K562 (cell line): ENCODE results near the gene FAM120B.

Experiments
- CTCF ChIP-seq, 3 experiments: IDR thresholded peaks in 2 of 3; conservative IDR thresholded peaks in 1 of 3; 2 replicates each; pipeline ENCODE4 v1.5.1; 2011 to 2012; ENCODE audit warnings: low read length in 3 of 3, mild to moderate bottlenecking in 3 of 3, control low read depth in 2 of 3, improper control_type of control experiment in 1 of 3, inconsistent platforms in 1 of 3, low read depth in 1 of 3, mixed read lengths in 1 of 3, moderate library complexity in 1 of 3; ENCODE audit not compliant: insufficient read depth in 2 of 3
- E4F1 ChIP-seq: fragments of 250-450 bp; sonication (Bioruptor Pico); IDR thresholded peaks from 2 replicates; pipeline ENCODE4 v1.5.0; 2021; ENCODE audit warnings: mild to moderate bottlenecking, borderline replicate concordance
- EZH2 ChIP-seq: IDR thresholded peaks from 2 replicates; pipeline ENCODE4 v1.6.1; 2012; ENCODE audit warnings: low read depth, mild to moderate bottlenecking, inconsistent platforms, low read length, borderline replicate concordance
- POLR2A ChIP-seq: fragments of 450-650 bp; conservative IDR thresholded peaks from 2 replicates; pipeline ENCODE4 v1.6.1; 2016
- ZNF175 ChIP-seq: fragments of 200-800 bp; sonication (Bioruptor generic); IDR thresholded peaks from 2 replicates; pipeline ENCODE4 v1.6.1; 2016; ENCODE audit warnings: low read depth, mild to moderate bottlenecking, missing genetic modification characterization, missing compliant biosample characterization
- ZNF282 ChIP-seq: sonication (generic); formaldehyde crosslinking; IDR thresholded peaks from 2 replicates; pipeline ENCODE4 v1.8.1; 2023; ENCODE audit warnings: missing genetic modification reagents
- ZNF444 ChIP-seq: fragments of 250-450 bp; sonication (Bioruptor Pico); IDR thresholded peaks from 2 replicates; pipeline ENCODE4 v1.4.0; 2020; ENCODE audit warnings: mild to moderate bottlenecking, moderate library complexity
- ZNF740 ChIP-seq, 3 experiments: fragments of 200-800 bp in 1 of 3; sonication (Bioruptor generic) in 1 of 3; sonication (generic) in 1 of 3; formaldehyde crosslinking in 1 of 3; IDR thresholded peaks; 2 replicates each; pipeline versions ENCODE4 v1.6.1 to v1.8.0; 2016 to 2022; ENCODE audit warnings: mild to moderate bottlenecking in 2 of 3, missing compliant biosample characterization in 2 of 3, missing genetic modification characterization in 2 of 3, missing genetic modification reagents in 1 of 3

GRCh38 chr6:170415318-170415717 lies 108.8 kb downstream of the FAM120B start:
- TF ChIP-seq CTCF (IDR thresholded peaks at IDR 0.05 in 2 of 3, conservative IDR thresholded peaks at IDR 0.05 in 1 of 3; ENCODE audit: insufficient read depth in 2 of 3, low read depth in 1 of 3, low read length in 3 of 3) = no peak
- TF ChIP-seq POLR2A = no peak
- TF ChIP-seq ZNF740 (CRISPR knock-in tag; IDR thresholded peaks at IDR 0.05) = no peak
- no peak for TF ChIP-seq ZNF740 (tag; IDR thresholded peaks at IDR 0.05)
- TF ChIP-seq ZNF282 (CRISPR knock-in tag) = no peak
- no peak for TF ChIP-seq EZH2
- TF ChIP-seq ZNF175 (CRISPR knock-in tag) = no peak
- TF ChIP-seq E4F1 (CRISPR knock-in tag) = no peak
- TF ChIP-seq ZNF444 = no peak
